ENCODE measurements around the gene SNX15. TPM values are rescaled to one million over a fixed set of nuclear protein-coding genes. Genes with fewer than 3 reads are reported as not detected.
"Not testable (repeated sequence)": the region's sequence is repeated elsewhere in the genome, so short reads cannot be mapped to it uniquely, and the experiment has no call there.

The SNX15 gene
- total and polyA plus RNA-seq, 9 donors = 10.2 to 30.5 (median 19.9) TPM

GRCh38 chr11:65003282-65003681, 24.0 kb upstream of the SNX15 start:
- WGBS, 3 donors = 52 to 58% (median 55%) methylated on average over 7 of the region's 7 CpGs
- TF ChIP-seq CTCF (IDR thresholded peaks at IDR 0.05) = no peak
- TF ChIP-seq EP300 (IDR thresholded peaks at IDR 0.05) = no peak
- TF ChIP-seq POLR2A (IDR thresholded peaks at IDR 0.05) = no peak
- Histone ChIP-seq H3K4me1 (ENCODE audit: insufficient read depth) (no peaks in the 10 kb centered on the region), H3K27me3 (no peaks in the 10 kb centered on the region), H3K27ac (no peak overlapping the region), H3K9me3 (no peaks in the 10 kb centered on the region), H3K36me3 (no peaks in the 10 kb centered on the region), H3K4me3 (no peak overlapping the region)
- intact Hi-C loops (cut with DNase I) = loop anchor here in 1 of 4 donors (10.0 kb wide), 1 partner anchor 158 kb away; the partner anchor contains the start of gene CDC42BPG
- DNase-seq = no peak

- DNase-seq; H3K4me3 ChIP-seq; H3K9me3 ChIP-seq; H3K4me1 ChIP-seq (ENCODE audit: insufficient read depth); H3K27ac ChIP-seq; H3K27me3 ChIP-seq; H3K36me3 ChIP-seq: not testable (repeated sequence)
- 57 to 64% (median 59%) methylated on average over 3 of the region's 3 CpGs for WGBS, 3 donors
- intact Hi-C loops (cut with DNase I) = loop anchor here in 1 of 4 donors (10.0 kb wide), 1 partner anchor 159 kb away; the partner anchor contains the start of gene CDC42BPG
Observed at GRCh38 chr11:65003968-65004367, 23.3 kb upstream of the SNX15 start.

GRCh38 chr11:65008016-65008415, 19.2 kb upstream of the SNX15 start:
- H3K27ac ChIP-seq = no peak overlapping the region
- DNase-seq = no peak
- H3K27me3 ChIP-seq = no peaks in the 10 kb centered on the region
- no peaks in the 10 kb centered on the region for H3K36me3 ChIP-seq
- no peaks in the 10 kb centered on the region for H3K4me1 ChIP-seq (ENCODE audit: insufficient read depth)
- H3K4me3 ChIP-seq = no peak overlapping the region
- WGBS, 3 donors = 56 to 72% (median 66%) methylated on average over 7 of the region's 7 CpGs
- H3K9me3 ChIP-seq = no peaks in the 10 kb centered on the region
- intact Hi-C loops (cut with DNase I) = loop anchor here in 1 of 4 donors (10.0 kb wide), 1 partner anchor 163 kb away; the partner anchor contains the start of gene CDC42BPG
- TF ChIP-seq POLR2A (IDR thresholded peaks at IDR 0.05) (no peak), EP300 (IDR thresholded peaks at IDR 0.05) (no peak), CTCF (IDR thresholded peaks at IDR 0.05) (no peak)

GRCh38 chr11:65008873-65009272, 18.4 kb upstream of the SNX15 start:
- no peak overlapping the region for H3K4me3 ChIP-seq
- H3K27ac ChIP-seq = no peak overlapping the region
- WGBS, 3 donors = 78 to 89% (median 88%) methylated on average over 2 of the region's 2 CpGs
- H3K36me3 ChIP-seq = no peaks in the 10 kb centered on the region
- intact Hi-C loops (cut with DNase I) = loop anchor here in 1 of 4 donors (10.0 kb wide), 1 partner anchor 164 kb away; the partner anchor contains the start of gene CDC42BPG
- no peak for DNase-seq
- no peaks in the 10 kb centered on the region for H3K9me3 ChIP-seq
- H3K27me3 ChIP-seq = no peaks in the 10 kb centered on the region
- no peaks in the 10 kb centered on the region for H3K4me1 ChIP-seq (ENCODE audit: insufficient read depth)
- TF ChIP-seq EP300 (IDR thresholded peaks at IDR 0.05) (no peak), POLR2A (IDR thresholded peaks at IDR 0.05) (no peak), CTCF (IDR thresholded peaks at IDR 0.05) (no peak)

- no peaks in the 10 kb centered on the region for H3K36me3 ChIP-seq
- peaks cover 2% of the 10 kb centered on the region for H3K4me1 ChIP-seq (ENCODE audit: insufficient read depth)
- peak; percentile 85 to 93 (median 90) for DNase-seq
- H3K9me3 ChIP-seq = no peaks in the 10 kb centered on the region
- H3K27me3 ChIP-seq = no peaks in the 10 kb centered on the region
- intact Hi-C loops (cut with DNase I) = loop anchor here (1.0 to 10.0 kb wide), 8 partner anchors 74 to 169 kb away; partner anchors contain the start of genes CDC42BPG (in 3 of the 4), TM7SF2 (in 2 of the 4), ZNHIT2 (in 2 of the 4) and FAU (in 1 of the 4)
- H3K4me3 ChIP-seq = peak overlapping the region; percentile 56
- peak overlapping the region; percentile 94 to 99 for H3K27ac ChIP-seq
- TF ChIP-seq POLR2A (IDR thresholded peaks at IDR 0.05) = peak; percentile 58
- TF ChIP-seq CTCF (IDR thresholded peaks at IDR 0.05) = peak in 1 of 3 donors; percentile 77
- no peak for TF ChIP-seq EP300 (IDR thresholded peaks at IDR 0.05)
- WGBS, 3 donors = 8 to 11% (median 8%) methylated on average over 21 to 22 of the region's 22 CpGs
Observed at GRCh38 chr11:65013130-65013887, 13.9 kb upstream of the SNX15 start.
